ENCODE results near the gene TTLL3. TPM values are rescaled to one million over a fixed set of nuclear protein-coding genes. Genes with fewer than 3 reads are reported as not detected.

TTLL3 gene
- total and polyA plus RNA-seq, 2 of the 13 experiments (the other 11 are each of a cell fraction or from before 2014, with no cell fraction given): 9.5 to 51.2 TPM

- no peak for TF ChIP-seq LBX2 (CRISPR knock-in tag; IDR thresholded peaks at IDR 0.05; ENCODE audit: borderline replicate concordance)
- TF ChIP-seq ZNF556 (CRISPR knock-in tag; IDR thresholded peaks at IDR 0.05; ENCODE audit: borderline replicate concordance): no peak
- 0 out of 2 replicates have a peak, but pooled peaks have one; percentile 54 for TF ChIP-seq ZNF343 (CRISPR knock-in tag; IDR thresholded peaks at IDR 0.05)
- no peak for TF ChIP-seq ZBTB2 (CRISPR knock-in tag; IDR thresholded peaks at IDR 0.05; ENCODE audit: low read depth)
- peak; percentile 61 for TF ChIP-seq ZNF768 (CRISPR knock-in tag; IDR thresholded peaks at IDR 0.05)
- no peak; the same call in 1 of the 2 replicates for TF ChIP-seq ARHGAP35 (CRISPR knock-in tag; IDR thresholded peaks at IDR 0.05; ENCODE audit: borderline replicate concordance)
- peak; percentile 48; the same call in 1 of the 2 replicates for TF ChIP-seq RFXAP (CRISPR knock-in tag; IDR thresholded peaks at IDR 0.05; ENCODE audit: borderline replicate concordance)
- no peak; the same call in 1 of the 2 replicates for TF ChIP-seq ZNF678 (CRISPR knock-in tag; IDR thresholded peaks at IDR 0.05)
- no peak for TF ChIP-seq ZSCAN20 (CRISPR knock-in tag; IDR thresholded peaks at IDR 0.05; ENCODE audit: borderline replicate concordance)
- 0 out of 2 replicates have a peak, but pooled peaks have one; percentile 3 for TF ChIP-seq HMG20A (CRISPR knock-in tag; IDR thresholded peaks at IDR 0.05; ENCODE audit: borderline replicate concordance)
- peak; percentile 56; the same call in 1 of the 2 replicates for TF ChIP-seq NR2C2 (CRISPR knock-in tag; IDR thresholded peaks at IDR 0.05; ENCODE audit: borderline replicate concordance)
- TF ChIP-seq NCOR1 (IDR thresholded peaks at IDR 0.05; ENCODE audit: borderline replicate concordance, low read length): no peak
- peak; percentile 61; the same call in 1 of the 2 replicates for TF ChIP-seq ESRRA (CRISPR knock-in tag; IDR thresholded peaks at IDR 0.05; ENCODE audit: low read depth)
- no peak for TF ChIP-seq RXRB (CRISPR knock-in tag; IDR thresholded peaks at IDR 0.05; ENCODE audit: borderline replicate concordance)
- 0 out of 2 replicates have a peak, but pooled peaks have one; percentile 59 for TF ChIP-seq ZNF136 (CRISPR knock-in tag; IDR thresholded peaks at IDR 0.05; ENCODE audit: low read depth)
- TF ChIP-seq ZNF430 (CRISPR knock-in tag; IDR thresholded peaks at IDR 0.05): no peak
- peak; percentile 84 for TF ChIP-seq SNAPC4 (CRISPR knock-in tag; IDR thresholded peaks at IDR 0.05)
- no peak for TF ChIP-seq RFX3 (CRISPR knock-in tag; IDR thresholded peaks at IDR 0.05)
- no peak; the same call in 1 of the 2 replicates for TF ChIP-seq SP5 (CRISPR knock-in tag; IDR thresholded peaks at IDR 0.05; ENCODE audit: borderline replicate concordance, low read depth)
- no peak for TF ChIP-seq ZNF775 (CRISPR knock-in tag; IDR thresholded peaks at IDR 0.05; ENCODE audit: borderline replicate concordance)
- TF ChIP-seq HNF4G (IDR thresholded peaks at IDR 0.05; ENCODE audit: borderline replicate concordance, low read depth, low read length): no peak
- TF ChIP-seq HNF4G (CRISPR knock-in tag; IDR thresholded peaks at IDR 0.05; ENCODE audit: borderline replicate concordance, low read depth): no peak
Observed at GRCh38 chr3:9843715-9844438, 33.8 kb downstream of the TTLL3 start, which contains the start of gene RPUSD3 (continued).

All from HepG2 (cell line).